HG02970 (cell line): ENCODE measurements around the gene TCF7L1.

Experiments
- ATAC-seq: cut with Tn5 transposase; IDR thresholded peaks from one replicate; pipeline ENCODE4 v1.9.1; 2021; ENCODE audit warnings: mild to moderate bottlenecking, moderate library complexity, moderate number of reproducible peaks; ENCODE audit not compliant: unreplicated experiment, low FRiP score

The TCF7L1 gene

GRCh38 chr2:85273738-85274731, 140.8 kb downstream of the TCF7L1 start:
- ATAC-seq = no peak

GRCh38 chr2:85275984-85276540, 142.9 kb downstream of the TCF7L1 start:
- no peak for ATAC-seq

GRCh38 chr2:85276571-85277118, 143.5 kb downstream of the TCF7L1 start:
- no peak for ATAC-seq

GRCh38 chr2:85277416-85278158, 144.4 kb downstream of the TCF7L1 start:
- ATAC-seq = no peak

- ATAC-seq = no peak
These were observed 145.2 kb downstream of the TCF7L1 start for GRCh38 chr2:85278361-85278760.

GRCh38 chr2:85281553-85281952, 148.4 kb downstream of the TCF7L1 start:
- no peak for ATAC-seq

- ATAC-seq = no peak
These were observed 149.7 kb downstream of the TCF7L1 start for GRCh38 chr2:85282914-85283313.

- no peak for ATAC-seq
These were observed 150.4 kb downstream of the TCF7L1 start for GRCh38 chr2:85283641-85284040.

GRCh38 chr2:85286918-85287317, 153.7 kb downstream of the TCF7L1 start:
- ATAC-seq = no peak

GRCh38 chr2:85287721-85288120, 154.5 kb downstream of the TCF7L1 start:
- no peak for ATAC-seq

- ATAC-seq = no peak
These were observed 155.1 kb downstream of the TCF7L1 start for GRCh38 chr2:85288244-85288725.

- ATAC-seq = no peak
These were observed 158.3 kb downstream of the TCF7L1 start for GRCh38 chr2:85291425-85292023.

- ATAC-seq = no peak
These were observed 168.9 kb downstream of the TCF7L1 start for GRCh38 chr2:85302121-85302520.

GRCh38 chr2:85303780-85304531, 170.8 kb downstream of the TCF7L1 start:
- no peak for ATAC-seq

- no peak for ATAC-seq
These were observed 174.3 kb downstream of the TCF7L1 start for GRCh38 chr2:85307527-85307897.

GRCh38 chr2:85308201-85308600, 175.0 kb downstream of the TCF7L1 start:
- no peak for ATAC-seq

GRCh38 chr2:85308896-85309555, 175.8 kb downstream of the TCF7L1 start:
- no peak for ATAC-seq

- no peak for ATAC-seq
These were observed 176.6 kb downstream of the TCF7L1 start for GRCh38 chr2:85309699-85310321.

- ATAC-seq = no peak
These were observed 177.1 kb downstream of the TCF7L1 start for GRCh38 chr2:85310330-85310729.
